H9 (cell line): ENCODE data around the gene CCR3. TPM values are rescaled to one million over a fixed set of nuclear protein-coding genes. Genes with fewer than 3 reads are reported as not detected.

Experiments used
- DNase-seq: peaks from one replicate; pipeline ENCODE4 v3.0.0-alpha.2; 2017
- H2AFZ ChIP-seq: one replicate; pipeline ENCODE4 v1.6.1; 2013; ENCODE audit warnings: mild to moderate bottlenecking, low read length, control low read depth, moderate library complexity
- H2AK5ac ChIP-seq: 2 replicates; pipeline ENCODE4 v1.6.1; 2013; ENCODE audit warnings: low read length, control low read depth, mixed read lengths; ENCODE audit not compliant: insufficient read length
- H2BK120ac ChIP-seq: one replicate; pipeline ENCODE4 v1.6.1; 2013; ENCODE audit warnings: low read depth, mild to moderate bottlenecking, low read length, control low read depth, inconsistent platforms; ENCODE audit not compliant: poor library complexity, severe bottlenecking
- H2BK12ac ChIP-seq: 2 replicates; pipeline ENCODE4 v1.6.1; 2013; ENCODE audit warnings: low read length, control low read depth, mixed read lengths, low read depth; ENCODE audit not compliant: insufficient read length
- H2BK15ac ChIP-seq: 2 replicates; pipeline ENCODE4 v1.6.1; 2013; ENCODE audit warnings: low read depth, low read length, control low read depth
- H2BK20ac ChIP-seq: one replicate; pipeline ENCODE4 v1.6.1; 2013; ENCODE audit warnings: low read depth, mild to moderate bottlenecking, low read length, control low read depth, inconsistent platforms; ENCODE audit not compliant: poor library complexity, severe bottlenecking
- H2BK5ac ChIP-seq: 2 replicates; pipeline ENCODE4 v1.6.1; 2013; ENCODE audit warnings: low read length, control low read depth, mixed read lengths; ENCODE audit not compliant: insufficient read length
- H3K14ac ChIP-seq: 2 replicates; pipeline ENCODE4 v1.6.1; 2013; ENCODE audit warnings: low read length, control low read depth; ENCODE audit not compliant: insufficient read depth
- H3K18ac ChIP-seq: 2 replicates; pipeline ENCODE4 v1.6.1; 2013; ENCODE audit warnings: low read depth, mild to moderate bottlenecking, mixed read lengths, low read length, control low read depth; ENCODE audit not compliant: insufficient read length
- H3K23ac ChIP-seq: 2 replicates; pipeline ENCODE4 v1.6.1; 2013; ENCODE audit warnings: low read length, control low read depth, mixed read lengths, low read depth; ENCODE audit not compliant: insufficient read length
- H3K23me2 ChIP-seq: 2 replicates; pipeline ENCODE4 v1.6.1; 2013; ENCODE audit warnings: low read depth, mild to moderate bottlenecking, mixed read lengths, low read length, control low read depth; ENCODE audit not compliant: insufficient read length, poor library complexity, severe bottlenecking
- H3K27ac ChIP-seq: 2 replicates; pipeline ENCODE4 v1.5.1; 2013; ENCODE audit warnings: low read length, control low read depth, mixed read lengths, low read depth; ENCODE audit not compliant: insufficient read length
- H3K27me3 ChIP-seq: 2 replicates; pipeline ENCODE4 v1.6.1; 2013; ENCODE audit warnings: low read length, control low read depth, inconsistent platforms; ENCODE audit not compliant: insufficient read depth
- H3K4ac ChIP-seq: 2 replicates; pipeline ENCODE4 v1.6.1; 2013; ENCODE audit warnings: low read depth, mild to moderate bottlenecking, control low read depth, inconsistent platforms, low read length, moderate library complexity
- H3K4me1 ChIP-seq: 2 replicates; pipeline ENCODE4 v1.6.1; 2013; ENCODE audit warnings: low read length, control low read depth, inconsistent platforms; ENCODE audit not compliant: insufficient read depth
- H3K4me2 ChIP-seq: 2 replicates; pipeline ENCODE4 v1.6.1; 2013; ENCODE audit warnings: low read length, control low read depth, mixed read lengths; ENCODE audit not compliant: insufficient read length, insufficient read depth
- H3K56ac ChIP-seq: 2 replicates; pipeline ENCODE4 v1.6.1; 2013; ENCODE audit warnings: low read depth, mild to moderate bottlenecking, mixed read lengths, low read length, control low read depth; ENCODE audit not compliant: insufficient read length
- H3K79me1 ChIP-seq: 2 replicates; pipeline ENCODE4 v1.6.1; 2013; ENCODE audit warnings: low read depth, mild to moderate bottlenecking, moderate library complexity, low read length, control low read depth, inconsistent platforms; ENCODE audit not compliant: insufficient read depth, poor library complexity, severe bottlenecking
- H3K79me2 ChIP-seq: 2 replicates; pipeline ENCODE4 v1.6.1; 2013; ENCODE audit warnings: low read length, control low read depth, inconsistent platforms; ENCODE audit not compliant: insufficient read depth
- H3K9ac ChIP-seq: 2 replicates; pipeline ENCODE4 v1.6.1; 2013; ENCODE audit warnings: low read length, control low read depth, mixed read lengths; ENCODE audit not compliant: insufficient read length; ENCODE audit errors: extremely low read depth
- H3K9me3 ChIP-seq: one replicate; pipeline ENCODE4 v1.6.1; 2013; ENCODE audit warnings: low read depth, low read length, inconsistent platforms; ENCODE audit not compliant: control insufficient read depth
- H3T11ph ChIP-seq: one replicate; pipeline ENCODE4 v1.6.1; 2013; ENCODE audit warnings: mild to moderate bottlenecking, low read length, control low read depth, inconsistent platforms
- H4K20me1 ChIP-seq: one replicate; pipeline ENCODE4 v1.6.1; 2013; ENCODE audit not compliant: control insufficient read depth, insufficient read length, insufficient read depth
- H4K5ac ChIP-seq: 2 replicates; pipeline ENCODE4 v1.6.1; 2013; ENCODE audit warnings: low read depth, mild to moderate bottlenecking, mixed read lengths, low read length, control low read depth; ENCODE audit not compliant: insufficient read length
- H4K8ac ChIP-seq: replicated peaks from 2 replicates; pipeline ENCODE4 v1.6.1; 2013; ENCODE audit warnings: low read length, control low read depth, mixed read lengths, low read depth; ENCODE audit not compliant: insufficient read length
- H4K91ac ChIP-seq: 2 replicates; pipeline ENCODE4 v1.6.1; 2013; ENCODE audit warnings: low read depth, mild to moderate bottlenecking, moderate library complexity, mixed read lengths, low read length, control low read depth; ENCODE audit not compliant: insufficient read length
- H3K27ac Mint-ChIP-seq, 3 experiments: 2 replicates in 2 of 3; 3 replicates in 1 of 3; pipeline ENCODE4 v1.8.0; 2020 to 2021; ENCODE audit warnings: mixed read lengths in 3 of 3, mild to moderate bottlenecking in 1 of 3, moderate library complexity in 1 of 3
- H3K27me3 Mint-ChIP-seq: 2 replicates; pipeline ENCODE4 v1.8.0; 2021; ENCODE audit warnings: low read depth, mild to moderate bottlenecking, moderate library complexity, mixed read lengths
- H3K36me3 Mint-ChIP-seq, 3 experiments: 2 replicates in 2 of 3; 3 replicates in 1 of 3; pipeline ENCODE4 v1.8.0; 2020 to 2021; ENCODE audit warnings: low read depth in 3 of 3, mixed read lengths in 3 of 3; ENCODE audit not compliant: insufficient read depth in 1 of 3
- H3K4me1 Mint-ChIP-seq, 2 experiments: 2 replicates each; pipeline ENCODE4 v1.8.0; 2020; ENCODE audit warnings: mixed read lengths in 2 of 2
- H3K4me3 Mint-ChIP-seq, 2 experiments: 2 replicates in 1 of 2; 3 replicates in 1 of 2; pipeline ENCODE4 v1.8.0; 2020 to 2021; ENCODE audit warnings: mild to moderate bottlenecking in 2 of 2, mixed read lengths in 2 of 2, moderate library complexity in 1 of 2
- H3K9me3 Mint-ChIP-seq, 2 experiments: 2 replicates in 1 of 2; 3 replicates in 1 of 2; pipeline ENCODE4 v1.8.0; 2020; ENCODE audit warnings: mild to moderate bottlenecking in 2 of 2, mixed read lengths in 2 of 2, moderate library complexity in 1 of 2
- WGBS: extraction: QIAGEN DNeasy Blood & Tissue Kit; methylation state at CpG from one replicate; pipeline ENCODE4 v1.1.7; 2013; ENCODE audit warnings: missing lambda C conversion rate, low lambda C conversion rate, mixed read lengths; ENCODE audit not compliant: insufficient read length; ENCODE audit errors: extremely low coverage; 5-methylcytosine and 5-hydroxymethylcytosine counted together
- total RNA-seq: library from RNA; stranded (reverse); gene quantifications from 2 replicates; pipeline ENCODE4 v1.2.1, GENCODE V29; 2021
- TF ChIP-seq, protein P1 (sequence below): fragments of 200-600 bp; sonication (generic); conservative IDR thresholded peaks from 3 replicates; pipeline ENCODE4 v1.8.0; 2021; ENCODE audit warnings: antibody characterized with exemption, mild to moderate bottlenecking

Gene CCR3
- total RNA-seq, 1 experiment from 2014 or later, result not detected

DNA sequence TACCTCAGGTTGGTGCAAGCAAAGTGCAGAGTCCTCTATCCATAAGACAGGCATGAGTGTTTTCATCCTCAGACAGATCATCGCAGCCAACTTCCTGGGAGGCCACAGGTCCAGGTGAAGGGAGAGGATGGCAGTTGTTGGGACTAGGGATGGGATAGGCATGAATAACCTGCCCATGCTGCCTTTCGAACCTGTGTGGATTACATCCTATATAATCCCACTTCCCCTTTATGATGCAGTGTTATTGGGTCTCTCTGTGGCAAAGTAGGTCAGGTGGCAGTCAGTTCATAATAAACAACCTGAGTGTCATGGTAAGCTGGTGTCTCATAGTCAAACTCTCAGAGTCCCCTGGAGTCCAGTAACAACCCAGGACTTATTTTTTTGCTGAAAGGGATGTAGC is 40.4 kb downstream of the CCR3 start:
- H3K27ac ChIP-seq, result no peak overlapping the region
- no peak overlapping the region for H3K14ac ChIP-seq
- H3K4me2 ChIP-seq, result no peak overlapping the region
- no peak overlapping the region for H2BK5ac ChIP-seq
- Mint-ChIP-seq H3K9me3 (peaks cover 15 to 25% of the 10 kb centered on the region in 2 experiments), H3K27me3 (peaks cover 6% of the 10 kb centered on the region; the same call in 1 of the 2 replicates), H3K27ac (no peak overlapping the region), H3K4me1 (no peaks in the 10 kb centered on the region), H3K36me3 (peaks cover 6 to 12% (median 11%) of the 10 kb centered on the region in 3 experiments; a peak in 5 of 7 replicates), H3K4me3 (no peak overlapping the region)
- no peak overlapping the region for H2BK120ac ChIP-seq
- H3K23me2 ChIP-seq, result no peaks in the 10 kb centered on the region
- no peak overlapping the region for H3K18ac ChIP-seq
- H3K9me3 ChIP-seq, result peaks cover 13% of the 10 kb centered on the region
- TF ChIP-seq, protein P1, sequence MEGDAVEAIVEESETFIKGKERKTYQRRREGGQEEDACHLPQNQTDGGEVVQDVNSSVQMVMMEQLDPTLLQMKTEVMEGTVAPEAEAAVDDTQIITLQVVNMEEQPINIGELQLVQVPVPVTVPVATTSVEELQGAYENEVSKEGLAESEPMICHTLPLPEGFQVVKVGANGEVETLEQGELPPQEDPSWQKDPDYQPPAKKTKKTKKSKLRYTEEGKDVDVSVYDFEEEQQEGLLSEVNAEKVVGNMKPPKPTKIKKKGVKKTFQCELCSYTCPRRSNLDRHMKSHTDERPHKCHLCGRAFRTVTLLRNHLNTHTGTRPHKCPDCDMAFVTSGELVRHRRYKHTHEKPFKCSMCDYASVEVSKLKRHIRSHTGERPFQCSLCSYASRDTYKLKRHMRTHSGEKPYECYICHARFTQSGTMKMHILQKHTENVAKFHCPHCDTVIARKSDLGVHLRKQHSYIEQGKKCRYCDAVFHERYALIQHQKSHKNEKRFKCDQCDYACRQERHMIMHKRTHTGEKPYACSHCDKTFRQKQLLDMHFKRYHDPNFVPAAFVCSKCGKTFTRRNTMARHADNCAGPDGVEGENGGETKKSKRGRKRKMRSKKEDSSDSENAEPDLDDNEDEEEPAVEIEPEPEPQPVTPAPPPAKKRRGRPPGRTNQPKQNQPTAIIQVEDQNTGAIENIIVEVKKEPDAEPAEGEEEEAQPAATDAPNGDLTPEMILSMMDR, result no peak
- H3K9ac ChIP-seq, result no peak overlapping the region
- H4K20me1 ChIP-seq, result no peaks in the 10 kb centered on the region
- no peak overlapping the region for H3T11ph ChIP-seq
- H3K4ac ChIP-seq, result no peak overlapping the region
- no peak overlapping the region for H3K56ac ChIP-seq
- no peak overlapping the region for H2BK15ac ChIP-seq
- no peak overlapping the region for H2AFZ ChIP-seq
- H2BK20ac ChIP-seq, result no peak overlapping the region
- no peak overlapping the region for H3K23ac ChIP-seq
- no peaks in the 10 kb centered on the region for H3K79me2 ChIP-seq
- no peaks in the 10 kb centered on the region for H3K4me1 ChIP-seq
- no peak overlapping the region for H2BK12ac ChIP-seq
- no peak overlapping the region for H4K91ac ChIP-seq
- no peak for DNase-seq
- H3K79me1 ChIP-seq, result no peaks in the 10 kb centered on the region
- H2AK5ac ChIP-seq, result no peak overlapping the region
- no peaks in the 10 kb centered on the region for H3K27me3 ChIP-seq
- WGBS, result no CpG with 5 or more reads among the region's 2 CpGs
- H4K8ac ChIP-seq, result no peak overlapping the region
- H4K5ac ChIP-seq, result no peak overlapping the region
